ENCODE measurements around the gene NR4A1.

DNA sequence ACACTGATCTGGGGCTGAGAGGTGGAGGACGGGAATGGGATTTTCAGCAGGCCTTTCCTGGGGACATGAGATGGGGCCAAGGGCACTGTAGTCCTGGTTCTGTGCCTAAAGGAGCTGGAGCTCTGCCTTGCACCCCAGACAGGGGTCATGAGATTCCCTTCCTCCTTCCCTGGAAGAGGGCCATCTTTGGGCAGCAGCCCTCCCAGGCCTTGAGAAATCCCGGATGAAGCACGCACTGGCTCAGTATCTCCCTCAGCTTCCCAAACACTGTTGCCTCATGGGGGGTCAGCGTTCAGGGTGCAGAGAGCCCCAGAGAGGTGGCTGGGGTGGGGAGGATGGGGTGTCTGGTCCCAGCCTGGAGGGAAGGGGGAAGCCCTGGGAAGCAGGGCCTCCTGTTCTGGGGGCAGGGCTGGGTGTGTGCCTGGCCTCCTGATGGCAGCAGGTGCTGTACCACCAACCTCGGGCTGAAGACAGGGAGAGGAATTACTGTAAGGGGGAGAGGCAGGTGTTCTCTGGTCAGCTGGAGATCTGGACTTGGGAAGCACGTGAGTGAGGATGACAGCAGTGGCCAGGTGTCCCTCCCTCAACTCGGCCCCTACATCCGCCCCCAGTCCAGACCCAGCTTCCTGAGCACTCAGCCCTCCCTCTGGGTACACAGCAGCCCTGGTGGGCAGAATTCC, 8.4 kb upstream of the NR4A1 start:
- TF ChIP-seq, protein P1, sequence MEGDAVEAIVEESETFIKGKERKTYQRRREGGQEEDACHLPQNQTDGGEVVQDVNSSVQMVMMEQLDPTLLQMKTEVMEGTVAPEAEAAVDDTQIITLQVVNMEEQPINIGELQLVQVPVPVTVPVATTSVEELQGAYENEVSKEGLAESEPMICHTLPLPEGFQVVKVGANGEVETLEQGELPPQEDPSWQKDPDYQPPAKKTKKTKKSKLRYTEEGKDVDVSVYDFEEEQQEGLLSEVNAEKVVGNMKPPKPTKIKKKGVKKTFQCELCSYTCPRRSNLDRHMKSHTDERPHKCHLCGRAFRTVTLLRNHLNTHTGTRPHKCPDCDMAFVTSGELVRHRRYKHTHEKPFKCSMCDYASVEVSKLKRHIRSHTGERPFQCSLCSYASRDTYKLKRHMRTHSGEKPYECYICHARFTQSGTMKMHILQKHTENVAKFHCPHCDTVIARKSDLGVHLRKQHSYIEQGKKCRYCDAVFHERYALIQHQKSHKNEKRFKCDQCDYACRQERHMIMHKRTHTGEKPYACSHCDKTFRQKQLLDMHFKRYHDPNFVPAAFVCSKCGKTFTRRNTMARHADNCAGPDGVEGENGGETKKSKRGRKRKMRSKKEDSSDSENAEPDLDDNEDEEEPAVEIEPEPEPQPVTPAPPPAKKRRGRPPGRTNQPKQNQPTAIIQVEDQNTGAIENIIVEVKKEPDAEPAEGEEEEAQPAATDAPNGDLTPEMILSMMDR (IDR thresholded peaks at IDR 0.05; ENCODE audit: low read length), result no peak
- TF ChIP-seq EZH2phosphoT487 (IDR thresholded peaks at IDR 0.05; ENCODE audit: low read length) (no peak), EZH2 (optimal IDR thresholded peaks at IDR 0.05; ENCODE audit: low read depth, low read length) (no peak)
